GM12864 (cell line): ENCODE measurements around the gene GNA14.

ENCODE experiments used
- DNase-seq: peaks from one replicate; pipeline ENCODE4 v3.0.0-alpha.2; 2011; ENCODE audit warnings: low read depth
- H3K4me3 ChIP-seq: 2 replicates; pipeline ENCODE4 v1.5.1; 2011; ENCODE audit warnings: mild to moderate bottlenecking, low read depth, low read length, control low read depth
- CTCF ChIP-seq: IDR thresholded peaks from 2 replicates; pipeline ENCODE4 v1.5.1; 2011; ENCODE audit warnings: low read depth, mild to moderate bottlenecking, moderate library complexity, low read length, control low read depth, inconsistent platforms; ENCODE audit errors: missing control alignments

The GNA14 gene

GRCh38 chr9:77541600-77541999 is 106.5 kb downstream of the GNA14 start:
- no peak for DNase-seq
- no peak overlapping the region for H3K4me3 ChIP-seq
- no peak for TF ChIP-seq CTCF

GRCh38 chr9:77541055-77541454 is 107.1 kb downstream of the GNA14 start:
- no peak for TF ChIP-seq CTCF
- no peak overlapping the region for H3K4me3 ChIP-seq
- DNase-seq: no peak

- no peak for TF ChIP-seq CTCF
- no peak for DNase-seq
- H3K4me3 ChIP-seq: no peak overlapping the region
These were observed 113.6 kb downstream of the GNA14 start for GRCh38 chr9:77534376-77535057.

- no peak for TF ChIP-seq CTCF
- no peak overlapping the region for H3K4me3 ChIP-seq
- DNase-seq: no peak
These were observed 114.5 kb downstream of the GNA14 start for GRCh38 chr9:77533671-77534070.

GRCh38 chr9:77532607-77533006 is 115.5 kb downstream of the GNA14 start:
- DNase-seq: no peak
- TF ChIP-seq CTCF: no peak
- no peak overlapping the region for H3K4me3 ChIP-seq

GRCh38 chr9:77531400-77531799 is 116.7 kb downstream of the GNA14 start:
- no peak for TF ChIP-seq CTCF
- DNase-seq: no peak
- no peak overlapping the region for H3K4me3 ChIP-seq

- no peak for DNase-seq
- no peak for TF ChIP-seq CTCF
- no peak overlapping the region for H3K4me3 ChIP-seq
These were observed 124.2 kb downstream of the GNA14 start for GRCh38 chr9:77523891-77524290.
